AG10803 (cell line): Measurements from ENCODE around the gene ITGA2B.
"Not testable (repeated sequence)": the region's sequence is repeated elsewhere in the genome, so short reads cannot be mapped to it uniquely, and the experiment has no call there.

Experiments used
- DNase-seq: peaks from one replicate; pipeline ENCODE4 v3.0.0; 2010; ENCODE audit warnings: low read depth
- H3K4me3 ChIP-seq: 2 replicates; pipeline ENCODE4 v1.5.1; 2011; ENCODE audit warnings: mild to moderate bottlenecking, low read length, control low read depth
- TF ChIP-seq, protein P1 (sequence below): conservative IDR thresholded peaks from 2 replicates; pipeline ENCODE4 v1.5.1; 2011; ENCODE audit warnings: mild to moderate bottlenecking, low read length, control low read depth, inconsistent platforms

Gene ITGA2B

DNA sequence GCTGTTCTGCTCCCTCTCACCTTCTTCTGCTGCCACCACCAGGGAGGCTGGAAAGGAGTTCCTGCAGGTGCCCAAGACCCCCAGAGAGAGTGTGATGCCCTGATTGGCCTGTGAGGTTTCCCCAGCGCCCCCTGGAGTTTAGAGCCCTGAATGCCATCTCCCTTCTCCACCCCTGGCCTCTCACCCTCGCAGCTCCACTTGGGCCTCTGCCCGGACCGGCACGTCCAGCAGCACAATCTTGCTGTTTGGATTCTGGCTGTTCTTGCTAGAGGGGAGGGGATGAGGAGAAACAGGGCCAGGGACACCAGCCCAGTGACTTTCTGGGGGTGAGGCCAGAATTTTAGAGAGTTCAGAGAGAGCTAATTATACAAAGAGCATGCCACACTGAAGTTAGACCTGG is 13.3 kb downstream of the ITGA2B start:
- no peak for DNase-seq
- no peak overlapping the region for H3K4me3 ChIP-seq
- TF ChIP-seq, protein P1, sequence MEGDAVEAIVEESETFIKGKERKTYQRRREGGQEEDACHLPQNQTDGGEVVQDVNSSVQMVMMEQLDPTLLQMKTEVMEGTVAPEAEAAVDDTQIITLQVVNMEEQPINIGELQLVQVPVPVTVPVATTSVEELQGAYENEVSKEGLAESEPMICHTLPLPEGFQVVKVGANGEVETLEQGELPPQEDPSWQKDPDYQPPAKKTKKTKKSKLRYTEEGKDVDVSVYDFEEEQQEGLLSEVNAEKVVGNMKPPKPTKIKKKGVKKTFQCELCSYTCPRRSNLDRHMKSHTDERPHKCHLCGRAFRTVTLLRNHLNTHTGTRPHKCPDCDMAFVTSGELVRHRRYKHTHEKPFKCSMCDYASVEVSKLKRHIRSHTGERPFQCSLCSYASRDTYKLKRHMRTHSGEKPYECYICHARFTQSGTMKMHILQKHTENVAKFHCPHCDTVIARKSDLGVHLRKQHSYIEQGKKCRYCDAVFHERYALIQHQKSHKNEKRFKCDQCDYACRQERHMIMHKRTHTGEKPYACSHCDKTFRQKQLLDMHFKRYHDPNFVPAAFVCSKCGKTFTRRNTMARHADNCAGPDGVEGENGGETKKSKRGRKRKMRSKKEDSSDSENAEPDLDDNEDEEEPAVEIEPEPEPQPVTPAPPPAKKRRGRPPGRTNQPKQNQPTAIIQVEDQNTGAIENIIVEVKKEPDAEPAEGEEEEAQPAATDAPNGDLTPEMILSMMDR: peak; percentile 40

DNA sequence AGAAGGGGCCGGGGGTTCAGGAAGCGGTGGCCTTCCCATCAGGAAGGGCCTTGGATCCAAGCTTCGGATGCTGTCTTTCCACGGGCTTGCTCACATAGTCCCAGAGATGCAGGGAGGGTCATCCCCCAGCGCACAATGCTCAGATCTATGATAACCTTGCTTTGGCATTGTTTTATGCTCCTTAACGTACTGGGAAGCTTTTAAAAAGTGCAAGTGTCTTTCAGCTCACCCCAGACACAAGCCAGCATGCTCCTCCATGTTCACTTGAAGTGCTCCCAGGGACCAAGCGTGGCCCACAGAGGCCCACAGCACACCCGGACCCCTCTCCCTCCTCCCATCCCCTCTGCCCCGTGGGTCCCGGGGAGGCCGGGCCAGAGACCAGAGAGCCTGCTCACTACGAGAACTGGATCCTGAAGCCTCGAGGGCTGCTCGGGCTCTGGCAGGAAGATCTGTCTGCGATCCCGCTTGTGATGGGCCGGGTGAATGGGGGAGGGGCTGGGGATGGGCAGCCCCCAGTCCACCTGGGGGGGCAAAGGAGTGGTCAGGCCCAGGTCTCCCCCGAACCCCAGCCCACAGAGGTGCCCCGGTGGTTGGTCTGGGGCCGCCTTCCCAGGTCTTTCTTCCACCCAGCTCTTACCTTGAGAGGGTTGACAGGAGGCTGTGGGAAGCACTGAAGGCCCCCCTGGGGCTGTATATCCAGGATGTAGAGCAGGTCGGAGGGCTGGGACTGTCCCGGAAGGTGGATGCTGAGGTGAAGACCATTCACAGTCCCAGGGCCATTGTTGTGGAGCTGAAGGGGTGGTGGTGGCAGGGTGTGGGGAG is 14.0 kb downstream of the ITGA2B start:
- TF ChIP-seq, protein P1: no peak
- no peak overlapping the region for H3K4me3 ChIP-seq
- no peak for DNase-seq

DNA sequence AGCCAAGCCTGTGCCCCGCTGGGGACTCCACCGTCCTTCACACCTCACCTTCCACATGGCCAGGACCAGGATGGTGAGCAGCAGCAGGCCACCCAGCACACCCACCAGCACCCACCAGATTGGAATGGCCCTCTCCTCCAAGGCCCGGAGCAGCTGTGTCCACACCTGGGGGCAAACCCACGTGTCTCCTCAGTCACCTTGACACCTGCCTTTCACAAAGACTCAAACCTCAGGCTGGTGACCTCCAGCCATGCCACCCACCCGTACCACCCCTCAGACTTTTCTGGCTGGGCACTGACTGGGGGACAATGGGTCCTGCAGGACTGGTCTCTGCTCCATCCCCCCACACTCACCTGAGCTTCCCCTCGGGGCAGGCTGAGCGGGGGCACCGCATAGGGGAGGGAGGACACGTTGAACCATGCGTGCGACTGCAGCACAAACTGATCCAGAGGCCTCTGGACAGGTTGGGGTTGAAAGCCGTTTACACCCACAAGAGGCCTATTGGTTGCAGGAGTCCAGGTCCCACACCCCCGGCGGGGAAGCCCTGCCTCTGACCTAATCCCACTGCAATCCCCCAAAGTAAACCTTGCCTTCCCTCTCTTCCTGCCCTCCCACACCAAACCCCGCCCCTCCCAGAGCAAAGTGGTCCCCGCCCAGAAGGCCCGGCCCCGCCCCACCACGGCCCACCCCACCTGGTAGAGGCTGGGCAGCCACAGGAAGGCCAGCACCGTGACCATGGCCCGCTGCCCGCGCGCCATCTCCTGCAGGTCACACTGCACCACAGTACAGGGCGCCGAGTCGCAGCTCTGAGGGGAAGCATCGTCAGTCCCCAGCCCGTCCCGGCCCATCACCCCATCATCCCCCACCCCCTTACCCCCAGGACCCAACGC is 14.9 kb downstream of the ITGA2B start:
- TF ChIP-seq, protein P1: no peak
- H3K4me3 ChIP-seq: no peak overlapping the region
- no peak for DNase-seq

DNA sequence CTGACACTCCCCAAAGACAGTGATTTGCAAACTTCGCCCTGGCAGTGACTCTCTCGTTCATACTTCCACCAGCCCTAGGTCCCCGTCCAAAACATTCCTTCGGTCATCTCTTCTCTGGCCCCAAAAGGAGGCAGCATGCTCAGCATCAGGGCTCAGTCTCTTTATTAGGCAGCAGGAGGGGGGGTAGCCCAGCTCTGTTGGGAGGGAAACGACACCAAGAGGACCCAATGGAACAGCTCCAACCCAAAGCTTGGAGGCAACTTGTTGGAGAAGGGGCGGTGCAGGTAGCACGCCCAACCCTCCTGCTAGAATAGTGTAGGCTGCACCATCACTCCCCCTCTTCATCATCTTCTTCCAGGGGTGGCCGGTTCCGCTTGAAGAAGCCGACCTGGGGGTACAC is 17.4 kb downstream of the ITGA2B start:
- DNase-seq: no peak
- H3K4me3 ChIP-seq: no peak overlapping the region
- TF ChIP-seq, protein P1: no peak

DNA sequence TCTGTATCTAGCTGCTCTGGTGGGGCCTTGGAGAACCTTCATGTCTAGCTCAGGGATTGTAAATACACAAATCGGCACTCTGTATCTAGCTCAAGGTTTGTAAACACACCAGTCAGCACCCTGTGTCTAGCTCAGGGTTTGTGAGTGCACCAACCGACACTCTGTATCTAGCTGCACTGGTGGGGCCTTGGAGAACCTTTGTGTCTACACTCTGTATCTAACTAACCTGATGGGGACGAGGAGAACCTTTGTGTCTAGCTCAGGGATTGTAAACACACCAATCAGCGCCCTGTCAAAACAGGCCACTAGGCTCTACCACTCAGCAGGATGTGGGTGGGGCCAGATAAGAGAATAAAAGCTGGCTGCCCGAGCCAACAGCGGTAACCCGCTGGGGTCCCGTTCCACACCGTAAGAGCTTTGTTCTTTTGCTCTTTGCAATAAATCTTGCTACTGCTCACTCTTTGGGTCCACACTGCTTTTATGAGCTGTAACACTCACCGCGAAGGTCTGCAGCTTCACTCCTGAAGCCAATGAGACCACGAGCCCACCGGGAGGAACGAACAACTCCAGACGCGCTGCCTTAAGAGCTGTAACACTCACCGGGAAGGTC is 19.9 kb downstream of the ITGA2B start:
- not testable (repeated sequence) for H3K4me3 ChIP-seq, DNase-seq

DNA sequence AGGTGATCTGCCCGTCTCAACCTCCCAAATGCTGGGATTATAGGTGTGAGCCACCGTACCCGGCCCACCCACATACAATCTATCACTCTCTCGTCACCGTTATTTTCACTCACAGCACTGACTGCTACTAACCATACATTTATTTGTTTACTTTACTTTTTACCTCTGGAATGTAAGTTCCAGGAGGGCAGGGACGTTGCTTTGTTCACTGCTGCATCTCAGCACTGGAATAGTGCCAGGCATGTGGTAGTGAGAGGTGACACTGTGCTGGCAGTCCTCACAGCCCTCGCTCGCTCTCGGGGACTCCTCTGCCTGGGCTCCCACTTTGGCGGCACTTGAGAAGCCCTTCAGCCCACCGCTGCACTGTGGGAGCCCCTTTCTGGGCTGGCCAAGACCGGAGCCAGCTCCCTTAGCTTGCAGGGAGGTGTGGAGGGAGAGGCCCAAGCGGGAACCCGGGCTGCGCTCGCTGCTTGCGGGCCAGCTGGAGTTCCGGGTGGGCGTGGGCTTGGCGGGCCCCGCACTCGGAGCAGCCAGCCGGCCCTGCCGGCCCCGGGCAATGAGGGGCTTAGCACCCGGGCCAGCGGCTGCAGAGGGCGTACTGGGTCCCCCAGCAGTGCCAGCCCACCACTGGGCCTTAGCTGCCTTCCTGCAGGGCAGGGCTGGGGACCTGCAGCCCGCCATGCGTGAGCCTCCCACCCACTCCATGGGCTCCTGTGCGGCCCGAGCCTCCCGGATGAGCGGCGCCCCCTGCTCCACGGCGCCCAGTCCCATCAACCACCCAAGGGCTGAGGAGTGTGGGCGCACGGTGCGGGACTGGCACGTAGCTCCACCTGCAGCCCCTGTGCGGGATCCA is 20.8 kb downstream of the ITGA2B start:
- not testable (repeated sequence) for H3K4me3 ChIP-seq

DNA sequence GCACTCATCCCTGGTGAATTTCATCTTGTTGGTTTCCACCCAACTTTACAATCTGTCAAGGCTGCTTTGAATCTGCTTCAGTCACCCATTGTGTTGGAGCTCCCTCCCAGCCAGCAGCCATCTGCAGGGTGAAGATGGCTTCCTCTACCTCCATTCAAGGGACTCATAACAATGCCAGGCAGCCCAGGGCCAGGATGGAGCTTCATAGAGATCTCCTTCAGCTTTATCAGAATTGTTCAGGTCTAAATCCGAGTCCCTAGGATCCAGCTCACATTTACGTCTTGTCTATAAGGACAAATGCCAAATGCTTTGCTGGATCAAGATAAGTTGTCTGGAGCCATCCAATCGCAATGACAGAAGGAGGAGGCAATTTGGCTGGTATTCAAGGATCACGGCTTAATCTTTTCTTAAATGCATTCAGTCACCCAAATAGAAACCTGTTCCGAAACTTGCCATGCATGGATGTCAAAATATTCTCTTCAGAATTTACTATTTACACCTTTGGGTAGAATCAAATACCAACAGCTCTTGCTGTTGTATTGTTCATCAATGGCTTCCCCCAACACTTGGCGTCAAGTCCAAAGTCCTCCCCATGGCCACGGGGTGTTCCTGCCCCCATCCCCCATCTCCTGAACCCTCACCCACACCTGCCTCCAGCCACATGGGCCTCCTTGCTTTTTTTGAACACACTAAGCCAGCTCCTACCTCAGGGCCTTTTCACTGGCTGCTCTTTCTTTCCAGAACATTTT is 22.0 kb downstream of the ITGA2B start:
- H3K4me3 ChIP-seq: no peak overlapping the region
- no peak for DNase-seq
- TF ChIP-seq, protein P1: no peak

More for the DNA sequence above, 20.8 kb downstream of the ITGA2B start:
- not testable (repeated sequence) for DNase-seq

DNA sequence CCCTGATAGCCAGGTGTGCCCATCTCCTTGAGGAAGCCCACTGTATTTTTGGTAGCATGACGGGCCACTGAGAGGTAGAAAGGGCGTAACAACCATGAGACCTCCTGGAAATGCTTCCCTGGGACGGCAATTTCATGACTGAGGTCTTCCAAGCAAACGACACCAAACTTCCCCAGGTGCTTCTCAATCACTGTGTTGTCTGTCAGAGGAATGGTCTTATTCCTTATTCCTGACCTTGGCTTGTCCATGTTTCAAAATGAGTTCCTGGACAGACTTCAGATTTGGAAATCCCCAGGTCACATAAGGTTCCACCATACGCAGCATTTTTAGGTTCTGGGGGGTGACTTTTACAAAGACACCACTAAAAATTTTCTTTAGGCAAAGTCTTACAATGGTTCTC is 24.4 kb downstream of the ITGA2B start:
- H3K4me3 ChIP-seq, DNase-seq: not testable (repeated sequence)
